WI38 (cell line): Measurements from ENCODE around the gene TMEM263.

Experiments
- H3K4me3 ChIP-seq: 2 replicates; pipeline ENCODE4 v1.5.1; 2011; ENCODE audit warnings: low read depth, mild to moderate bottlenecking, control low read depth, low read length
- CTCF ChIP-seq: IDR thresholded peaks from 2 replicates; pipeline ENCODE4 v1.5.1; 2012; ENCODE audit warnings: low read depth, mild to moderate bottlenecking, control low read depth, low read length

TMEM263 gene

GRCh38 chr12:106950591-106950990, 5.1 kb upstream of the TMEM263 start:
- TF ChIP-seq CTCF = no peak
- no peak overlapping the region for H3K4me3 ChIP-seq

- TF ChIP-seq CTCF = no peak
- no peak overlapping the region for H3K4me3 ChIP-seq
Observed at GRCh38 chr12:106953352-106954250, 2.1 kb upstream of the TMEM263 start.

- no peak for TF ChIP-seq CTCF
- peak overlapping the region; percentile 97 for H3K4me3 ChIP-seq
Observed at GRCh38 chr12:106954462-106955376, 988 bp upstream of the TMEM263 start.

DNA sequence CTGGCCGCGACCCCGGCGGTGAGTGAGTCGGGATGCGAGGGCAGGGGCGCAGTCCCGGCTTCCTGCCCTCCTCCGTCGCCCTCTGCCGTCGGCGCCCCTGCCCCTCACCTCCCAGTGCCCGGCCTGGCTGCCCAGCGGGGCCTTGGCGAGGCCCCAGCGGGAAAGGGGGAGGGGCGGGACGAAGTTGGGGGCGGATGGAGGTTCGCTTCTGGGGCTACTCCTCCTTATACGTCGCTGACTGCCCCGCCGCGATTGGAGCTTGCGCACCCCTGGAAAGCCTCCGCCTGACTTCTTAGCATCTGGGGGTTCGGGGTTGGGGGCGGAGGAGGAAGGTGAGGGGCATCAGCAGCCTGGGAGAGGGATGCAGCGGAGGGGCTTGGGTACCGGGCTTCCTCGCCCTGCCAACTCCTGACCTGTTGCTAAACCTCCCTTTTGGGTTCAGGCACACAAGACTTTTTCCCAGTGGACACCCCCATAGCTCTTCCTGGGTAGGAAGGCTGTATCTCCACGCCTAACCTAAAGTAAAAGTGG, 406 bp downstream of the TMEM263 start:
- TF ChIP-seq CTCF = no peak

DNA sequence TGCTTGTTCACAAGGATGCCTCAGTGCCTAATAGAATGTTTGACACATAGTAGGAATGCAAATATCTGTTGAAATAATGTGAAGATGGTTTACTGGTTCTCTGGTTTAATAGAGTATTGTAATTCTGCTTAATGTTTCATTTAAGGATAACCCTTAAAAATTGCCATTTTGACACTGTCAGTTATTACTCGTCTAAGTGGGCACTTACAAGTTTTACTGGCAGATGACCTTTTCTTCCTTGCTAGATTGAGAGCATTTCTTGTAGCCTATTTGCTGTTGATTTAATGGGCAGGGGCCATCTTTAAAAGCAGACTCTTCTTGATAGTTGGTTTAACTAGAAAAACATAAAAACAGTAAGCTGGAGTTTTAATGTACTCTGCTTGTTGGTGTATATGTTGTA, 1.9 kb downstream of the TMEM263 start:
- H3K4me3 ChIP-seq = peak overlapping the region; percentile 97

More for the DNA sequence above, 406 bp downstream of the TMEM263 start:
- peak overlapping the region; percentile 97 for H3K4me3 ChIP-seq

DNA sequence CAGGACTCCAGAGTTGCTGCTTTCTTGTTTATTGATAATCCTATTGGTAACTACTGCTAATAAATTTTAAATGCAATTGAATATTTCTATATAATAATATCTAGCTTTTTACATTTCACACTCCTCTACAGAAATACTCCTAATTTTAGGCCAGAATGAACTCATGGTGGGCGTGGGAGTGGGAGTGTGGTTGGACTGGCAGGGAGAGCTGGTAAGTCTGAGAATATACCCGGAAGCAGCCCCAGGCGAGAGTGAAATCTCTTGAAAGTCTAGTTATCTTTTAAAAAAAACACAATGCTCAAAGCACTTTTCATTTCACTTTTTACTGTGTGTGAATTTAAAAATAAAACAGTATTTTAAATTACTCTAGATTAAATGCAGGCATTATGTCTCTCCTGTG, 4.7 kb downstream of the TMEM263 start:
- H3K4me3 ChIP-seq = no peak overlapping the region
- no peak for TF ChIP-seq CTCF

More for the DNA sequence above, 1.9 kb downstream of the TMEM263 start:
- TF ChIP-seq CTCF = no peak
